Upper lobe of left lung (tissue), 6 donors: Measurements from ENCODE around the gene KIAA1217. TPM values are rescaled to one million over a fixed set of nuclear protein-coding genes. Genes with fewer than 3 reads are reported as not detected.

Experiments used
- ATAC-seq, 2 donors: fragments of 200-7000 bp; cut with Tn5 transposase; one replicate each; pipeline ENCODE4 v1.9.1; 2022; ENCODE audit warnings: mild to moderate bottlenecking in 2 of 2, moderate library complexity in 2 of 2; ENCODE audit not compliant: low FRiP score in 2 of 2
- DNase-seq, 2 donors: peaks; one replicate each; pipeline ENCODE4 v3.0.0-alpha.2; 2019 to 2020
- H3K27ac ChIP-seq, 4 donors: fragments of 200-600 bp; sonication (generic); one replicate each; pipeline ENCODE4 v1.5.1; 2016 to 2019
- H3K27me3 ChIP-seq, 4 donors: fragments of 200-600 bp; sonication (generic); one replicate each; pipeline ENCODE4 v1.5.1; 2017 to 2019
- H3K36me3 ChIP-seq, 4 donors: fragments of 200-600 bp; sonication (generic); one replicate each; pipeline ENCODE4 v1.5.1; 2016 to 2019
- H3K4me1 ChIP-seq, 4 donors: fragments of 200-600 bp; sonication (generic); one replicate each; pipeline ENCODE4 v1.5.1; 2018 to 2019
- H3K4me3 ChIP-seq, 4 donors: fragments of 200-600 bp; sonication (generic); one replicate each; pipeline ENCODE4 v1.5.1; 2017 to 2019; ENCODE audit warnings: mild to moderate bottlenecking in 2 of 4, moderate library complexity in 1 of 4
- H3K9me3 ChIP-seq, 4 donors: fragments of 200-600 bp; sonication (generic); one replicate each; pipeline ENCODE4 v1.5.1; 2018 to 2019
- EP300 ChIP-seq, 4 donors: sonication (generic); formaldehyde crosslinking; IDR thresholded peaks; one replicate each; pipeline ENCODE4 v1.5.1; 2017; ENCODE audit warnings: antibody characterized with exemption in 4 of 4, control low read depth in 2 of 4
- POLR2A ChIP-seq, 4 donors: fragments of 450-650 bp; IDR thresholded peaks; one replicate each; pipeline ENCODE4 v1.5.1; 2016 to 2017; ENCODE audit warnings: antibody characterized with exemption in 4 of 4, mild to moderate bottlenecking in 2 of 4
- POLR2AphosphoS5 ChIP-seq, 2 donors: sonication (generic); formaldehyde crosslinking; IDR thresholded peaks; one replicate each; pipeline ENCODE4 v1.5.1; 2017; ENCODE audit warnings: antibody characterized with exemption in 2 of 2
- WGBS, 2 donors: methylation state at CpG; one replicate each; pipeline ENCODE4 v1.1.5; 2017 to 2018; 5-methylcytosine and 5-hydroxymethylcytosine counted together
- total RNA-seq, 6 donors: library from RNA; depleted of rRNA in 4 of 6; stranded (reverse); fragments of >200 nt in 4 of 6; gene quantifications; one replicate each; pipeline versions ENCODE4 v1.1.0 to v1.2.1, GENCODE V29; 2016 to 2021
- TF ChIP-seq, protein P1 (sequence below), 6 experiments: fragments of 450-650 bp in 4 of 6; fragments of 200-600 bp in 2 of 6; sonication (generic) in 2 of 6; IDR thresholded peaks; one replicate each; pipeline ENCODE4 v1.5.1; 2016 to 2019; ENCODE audit warnings: antibody characterized with exemption in 6 of 6
- donor health status: DM: no; HTN: no; CAD: no; lungs with moderate emphysema.
- donor health status: DM: no; HTN: yes; CAD: no; lungs with severe emphysema.

The KIAA1217 gene
- total RNA-seq, 6 donors from 2014 or later = 18.4 to 109 (median 41.0) TPM

DNA sequence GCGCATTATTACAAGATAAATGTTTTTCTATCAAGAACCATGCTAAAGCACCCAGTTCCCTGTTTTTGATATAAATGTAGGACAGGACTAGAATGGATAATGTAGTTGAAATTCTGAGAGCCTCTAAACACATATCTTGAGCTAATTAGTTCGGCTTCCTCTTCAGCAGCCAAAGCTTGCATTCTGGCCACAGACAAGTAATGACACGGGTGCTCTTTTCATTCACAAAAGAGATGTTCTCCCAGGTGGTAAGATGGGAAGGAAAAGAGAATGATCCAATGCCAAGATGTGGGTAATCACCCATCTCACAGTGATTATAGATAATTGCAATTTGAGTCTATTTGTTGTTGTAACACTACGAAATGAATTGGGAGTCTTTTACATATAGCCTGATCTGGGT lies 246.5 kb downstream of the KIAA1217 start:
- ATAC-seq (no peak), DNase-seq (no peak)
- H3K4me1 ChIP-seq = peaks cover 0 to 14% (median 5%) of the 10 kb centered on the region in 4 donors
- 93 to 95% methylated on average over 4 of the region's 4 CpGs for WGBS, 2 donors
- H3K27ac ChIP-seq = no peak overlapping the region
- TF ChIP-seq EP300 (IDR thresholded peaks at IDR 0.05) = no peak
- no peak for TF ChIP-seq POLR2A (IDR thresholded peaks at IDR 0.05)
- TF ChIP-seq, protein P1, sequence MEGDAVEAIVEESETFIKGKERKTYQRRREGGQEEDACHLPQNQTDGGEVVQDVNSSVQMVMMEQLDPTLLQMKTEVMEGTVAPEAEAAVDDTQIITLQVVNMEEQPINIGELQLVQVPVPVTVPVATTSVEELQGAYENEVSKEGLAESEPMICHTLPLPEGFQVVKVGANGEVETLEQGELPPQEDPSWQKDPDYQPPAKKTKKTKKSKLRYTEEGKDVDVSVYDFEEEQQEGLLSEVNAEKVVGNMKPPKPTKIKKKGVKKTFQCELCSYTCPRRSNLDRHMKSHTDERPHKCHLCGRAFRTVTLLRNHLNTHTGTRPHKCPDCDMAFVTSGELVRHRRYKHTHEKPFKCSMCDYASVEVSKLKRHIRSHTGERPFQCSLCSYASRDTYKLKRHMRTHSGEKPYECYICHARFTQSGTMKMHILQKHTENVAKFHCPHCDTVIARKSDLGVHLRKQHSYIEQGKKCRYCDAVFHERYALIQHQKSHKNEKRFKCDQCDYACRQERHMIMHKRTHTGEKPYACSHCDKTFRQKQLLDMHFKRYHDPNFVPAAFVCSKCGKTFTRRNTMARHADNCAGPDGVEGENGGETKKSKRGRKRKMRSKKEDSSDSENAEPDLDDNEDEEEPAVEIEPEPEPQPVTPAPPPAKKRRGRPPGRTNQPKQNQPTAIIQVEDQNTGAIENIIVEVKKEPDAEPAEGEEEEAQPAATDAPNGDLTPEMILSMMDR (IDR thresholded peaks at IDR 0.05) = no peak
- TF ChIP-seq POLR2AphosphoS5 (IDR thresholded peaks at IDR 0.05) = no peak
- H3K9me3 ChIP-seq = no peaks in the 10 kb centered on the region
- H3K4me3 ChIP-seq = no peak overlapping the region
- no peaks in the 10 kb centered on the region for H3K27me3 ChIP-seq
- no peaks in the 10 kb centered on the region for H3K36me3 ChIP-seq

GRCh38 chr10:24456322-24456721 lies 247.4 kb downstream of the KIAA1217 start:
- Histone ChIP-seq H3K4me3 (no peak overlapping the region), H3K4me1 (peaks cover 0 to 14% (median 4%) of the 10 kb centered on the region in 4 donors), H3K27ac (no peak overlapping the region), H3K27me3 (no peaks in the 10 kb centered on the region), H3K36me3 (no peaks in the 10 kb centered on the region), H3K9me3 (no peaks in the 10 kb centered on the region)
- 73 to 83% methylated on average over 4 of the region's 4 CpGs for WGBS, 2 donors
- DNase-seq (no peak), ATAC-seq (peak in 1 of 2 donors; percentile 92)
- TF ChIP-seq POLR2A (IDR thresholded peaks at IDR 0.05) = no peak
- TF ChIP-seq POLR2AphosphoS5 (IDR thresholded peaks at IDR 0.05) = no peak
- TF ChIP-seq, protein P1 (IDR thresholded peaks at IDR 0.05) = no peak

GRCh38 chr10:24457661-24458318 lies 248.9 kb downstream of the KIAA1217 start:
- H3K4me1 ChIP-seq = peaks cover 0 to 20% (median 7%) of the 10 kb centered on the region in 4 donors
- WGBS, 2 donors = 48 to 54% methylated on average over 7 of the region's 7 CpGs
- H3K4me3 ChIP-seq = no peak overlapping the region
- DNase-seq = no peak
- H3K36me3 ChIP-seq = no peaks in the 10 kb centered on the region
- TF ChIP-seq EP300 (IDR thresholded peaks at IDR 0.05) (no peak), POLR2AphosphoS5 (IDR thresholded peaks at IDR 0.05) (no peak), POLR2A (IDR thresholded peaks at IDR 0.05) (no peak)
- TF ChIP-seq, protein P1 (IDR thresholded peaks at IDR 0.05) = no peak
- H3K27me3 ChIP-seq = no peaks in the 10 kb centered on the region
- no peaks in the 10 kb centered on the region for H3K9me3 ChIP-seq
- H3K27ac ChIP-seq = peak overlapping the region in 2 of 4 donors; percentile 39 to 54
- no peak for ATAC-seq

GRCh38 chr10:24459836-24460235 lies 250.9 kb downstream of the KIAA1217 start:
- no peak overlapping the region for H3K4me3 ChIP-seq
- WGBS, 2 donors = 86 to 94% methylated on average over 3 of the region's 3 CpGs

More at GRCh38 chr10:24459836-24460235, 250.9 kb downstream of the KIAA1217 start:
- no peak for DNase-seq
- TF ChIP-seq POLR2A (IDR thresholded peaks at IDR 0.05) = no peak
- TF ChIP-seq POLR2AphosphoS5 (IDR thresholded peaks at IDR 0.05) = no peak
- TF ChIP-seq, protein P1 (IDR thresholded peaks at IDR 0.05) = no peak
- TF ChIP-seq EP300 (IDR thresholded peaks at IDR 0.05) = no peak
- Histone ChIP-seq H3K27ac (no peak overlapping the region), H3K36me3 (no peaks in the 10 kb centered on the region), H3K9me3 (no peaks in the 10 kb centered on the region), H3K4me1 (peaks cover 18 to 40% (median 24%) of the 10 kb centered on the region in 4 donors), H3K27me3 (no peaks in the 10 kb centered on the region)
- no peak for ATAC-seq
